CD14-positive monocyte (primary cell): ENCODE results near the gene IPO11. TPM values are rescaled to one million over a fixed set of nuclear protein-coding genes. Genes with fewer than 3 reads are reported as not detected.
A peak's percentile ranks its signal among the peaks of the same experiment; 100 is the strongest.

Source experiments
- DNase-seq, 3 donors: peaks; one replicate each; pipeline ENCODE4 v3.0.0-alpha.2; 2011 to 2022
- H2AFZ ChIP-seq: 2 replicates; pipeline ENCODE4 v1.6.0; 2012; ENCODE audit warnings: mild to moderate bottlenecking, low read depth, low read length, inconsistent platforms; ENCODE audit not compliant: insufficient read depth, poor library complexity, severe bottlenecking
- H3K27ac ChIP-seq, 2 donors: 1 replicate in 1 of 2; 2 replicates in 1 of 2; pipeline ENCODE4 v1.5.1; 2012 to 2013; ENCODE audit warnings: low read length in 2 of 2, control low read depth in 1 of 2, inconsistent platforms in 1 of 2, low read depth in 1 of 2, mild to moderate bottlenecking in 1 of 2
- H3K27me3 ChIP-seq, 2 donors: one replicate each; pipeline versions ENCODE4 v1.6.0 to v1.6.1; 2011 to 2013; ENCODE audit warnings: low read length in 2 of 2; ENCODE audit not compliant: control insufficient read depth in 2 of 2, insufficient read depth in 2 of 2
- H3K36me3 ChIP-seq, 2 donors: replicated peaks in 1 of 2; 1 replicate in 1 of 2; 2 replicates in 1 of 2; pipeline versions ENCODE4 v1.5.1 to v1.6.1; 2012 to 2013; ENCODE audit warnings: low read length in 2 of 2, control low read depth in 1 of 2, inconsistent platforms in 1 of 2, mild to moderate bottlenecking in 1 of 2; ENCODE audit not compliant: insufficient read depth in 2 of 2, control insufficient read depth in 1 of 2
- H3K4me1 ChIP-seq, 2 donors: 1 replicate in 1 of 2; 2 replicates in 1 of 2; pipeline versions ENCODE4 v1.5.1 to v1.6.1; 2012 to 2013; ENCODE audit warnings: low read length in 2 of 2, control low read depth in 1 of 2, inconsistent platforms in 1 of 2, mild to moderate bottlenecking in 1 of 2, moderate library complexity in 1 of 2; ENCODE audit not compliant: insufficient read depth in 2 of 2, control insufficient read depth in 1 of 2
- H3K4me2 ChIP-seq: replicated peaks from 2 replicates; pipeline ENCODE3; 2012; ENCODE audit warnings: low read length, moderate library complexity, mild to moderate bottlenecking; ENCODE audit not compliant: poor library complexity, severe bottlenecking; ENCODE audit errors: extremely low read depth
- H3K4me3 ChIP-seq, 3 experiments: fragments of 200-600 bp in 1 of 3; sonication (generic) in 1 of 3; replicated peaks in 1 of 3; 1 replicate in 2 of 3; 2 replicates in 1 of 3; pipeline ENCODE4 v1.5.1; 2011 to 2013; ENCODE audit warnings: low read length in 3 of 3, mild to moderate bottlenecking in 3 of 3, control low read depth in 2 of 3, low read depth in 2 of 3, inconsistent platforms in 1 of 3, moderate library complexity in 1 of 3
- H3K79me2 ChIP-seq: 2 replicates; pipeline ENCODE4 v1.6.0; 2012; ENCODE audit warnings: mild to moderate bottlenecking, control low read depth, inconsistent platforms, low read length, moderate library complexity; ENCODE audit not compliant: insufficient read depth
- H3K9ac ChIP-seq: 2 replicates; pipeline ENCODE4 v1.6.0; 2017; ENCODE audit warnings: low read length, mild to moderate bottlenecking; ENCODE audit not compliant: insufficient read depth, poor library complexity, severe bottlenecking
- H3K9me3 ChIP-seq, 2 donors: replicated peaks in 1 of 2; 1 replicate in 1 of 2; 2 replicates in 1 of 2; pipeline versions ENCODE4 v1.5.1 to v1.6.1; 2012 to 2013; ENCODE audit warnings: low read length in 2 of 2, control low read depth in 1 of 2; ENCODE audit not compliant: control insufficient read depth in 1 of 2, insufficient read depth in 1 of 2
- H4K20me1 ChIP-seq: 2 replicates; pipeline ENCODE4 v1.6.0; 2012; ENCODE audit warnings: mild to moderate bottlenecking, low read length, control low read depth, moderate library complexity; ENCODE audit not compliant: insufficient read depth
- H3K27ac Mint-ChIP-seq, 7 donors: one replicate each; pipeline ENCODE4 v1.8.0; 2020; ENCODE audit warnings: mild to moderate bottlenecking in 7 of 7, mixed read lengths in 7 of 7, moderate library complexity in 6 of 7, inconsistent platforms in 2 of 7
- H3K27me3 Mint-ChIP-seq, 3 donors: one replicate each; pipeline ENCODE4 v1.8.0; 2021 to 2022; ENCODE audit warnings: low read depth in 3 of 3, mild to moderate bottlenecking in 3 of 3, mixed read lengths in 3 of 3, moderate library complexity in 3 of 3, inconsistent platforms in 1 of 3
- H3K36me3 Mint-ChIP-seq, 2 donors: one replicate each; pipeline ENCODE4 v1.8.0; 2020; ENCODE audit warnings: mixed read lengths in 2 of 2, inconsistent platforms in 1 of 2, mild to moderate bottlenecking in 1 of 2
- H3K4me1 Mint-ChIP-seq: one replicate; pipeline ENCODE4 v1.8.0; 2020; ENCODE audit warnings: mild to moderate bottlenecking, mixed read lengths
- H3K4me3 Mint-ChIP-seq, 2 donors: one replicate each; pipeline ENCODE4 v1.8.0; 2020; ENCODE audit warnings: mild to moderate bottlenecking in 2 of 2, mixed read lengths in 2 of 2, moderate library complexity in 1 of 2
- H3K9me3 Mint-ChIP-seq, 7 donors: one replicate each; pipeline ENCODE4 v1.8.0; 2020 to 2022; ENCODE audit warnings: mixed read lengths in 7 of 7, mild to moderate bottlenecking in 6 of 7, moderate library complexity in 6 of 7, inconsistent platforms in 2 of 7
- CTCF ChIP-seq: fragments of 200-600 bp; IDR thresholded peaks from one replicate; pipeline ENCODE4 v1.8.0; 2022; ENCODE audit warnings: antibody characterized with exemption, mild to moderate bottlenecking
- WGBS: methylation state at CpG from one replicate; pipeline ENCODE4 v1.1.5; 2013; ENCODE audit warnings: missing lambda C conversion rate; ENCODE audit not compliant: insufficient coverage; 5-methylcytosine and 5-hydroxymethylcytosine counted together
- intact Hi-C, 2 donors: fragments of 100-400 bp; cut with micrococcal nuclease; formaldehyde crosslinking; loops; one replicate each; pipeline versions ENCODE4 v1.15.0 to v1.15.1; 2023
- polyA minus RNA-seq: library from RNA; depleted of rRNA, polyadenylated mRNA; stranded (reverse); fragments of >200 nt; gene quantifications from 2 replicates; pipeline ENCODE4 v1.2.3, GENCODE V29; 2012
- polyA plus RNA-seq, 3 donors: library from polyadenylated mRNA; depleted of rRNA in 1 of 3; unstranded in 2 of 3; stranded (reverse) in 1 of 3; fragments of 300-500 nt in 2 of 3; fragments of >200 nt in 1 of 3; fragmentation: Illumina TruSeq in 2 of 3; gene quantifications; 1 replicate in 2 of 3; 2 replicates in 1 of 3; pipeline ENCODE4 v1.2.3, GENCODE V29; 2012 to 2021
- total RNA-seq, 12 experiments: library from RNA in 1 of 12; stranded (reverse) in 1 of 12; fragments of 120-200 nt in 1 of 12; gene quantifications; one replicate each; pipeline ENCODE4 v1.2.4 and lab custom pipeline; 2013 to 2026; ENCODE audit warnings: mixed read lengths in 6 of 12, inconsistent platforms in 1 of 12

Gene IPO11
- total RNA-seq (2013), result 6.9 TPM
- polyA plus RNA-seq, result 1 to 10 TPM; 4.4 to 5.5 (median 5.3) TPM
- polyA minus RNA-seq, result 3.0 and 4.2 TPM in 2 replicates
- total RNA-seq (lab: John Stamatoyannopoulos, UW), result 4.9 to 18.7 (median 11.5) reads per million in 11 experiments

GRCh38 chr5:62412549-62413329, at the start of gene IPO11:
Gene IPO11 (plus strand): TSS chr5:62412763. CDS start chr5:62437280, 24,517 bp downstream.
- H3K4me2 ChIP-seq, result peak within 1 kb of the TSS; percentile 92
- H3K79me2 ChIP-seq, result peaks cover 51% of the 10 kb centered on the region

More at GRCh38 chr5:62412549-62413329, at the start of gene IPO11:
- Histone ChIP-seq H3K4me3 (peak within 1 kb of the TSS; percentile 77 to 98 (median 93)), H2AFZ (peak within 1 kb of the TSS; percentile 98), H3K9me3 (no peaks in the 10 kb centered on the region), H3K9ac (peak within 1 kb of the TSS; percentile 84), H3K27ac (peak within 1 kb of the TSS; percentile 56 to 87), H3K27me3 (no peaks in the 10 kb centered on the region), H4K20me1 (no peaks in the 10 kb centered on the region), H3K36me3 (no peaks in the 10 kb centered on the region), H3K4me1 (peaks cover 14 to 17% of the 10 kb centered on the region in 2 donors)
- Mint-ChIP-seq H3K36me3 (peaks cover 0 to under 1% of the 10 kb centered on the region in 2 donors), H3K4me1 (peaks cover 11% of the 10 kb centered on the region), H3K4me3 (peak within 1 kb of the TSS; percentile 89 to 91), H3K27me3 (peaks cover 0 to 2% (median 0%) of the 10 kb centered on the region in 3 donors), H3K9me3 (no peaks in the 10 kb centered on the region), H3K27ac (peak within 1 kb of the TSS; percentile 82 to 92 (median 87))
- intact Hi-C loops, result no loop called here
- peak; percentile 98 to 99 (median 99) for DNase-seq
- no peak for TF ChIP-seq CTCF
- under 1% methylated on average over 56 of the region's 66 CpGs for WGBS
